Midbrain (tissue), 1 donor: Measurements from ENCODE around the gene TMEM45A.
"Not testable (repeated sequence)": the region's sequence is repeated elsewhere in the genome, so short reads cannot be mapped to it uniquely, and the experiment has no call there.

ENCODE experiments used
- DNase-seq: peaks from one replicate; lab custom pipeline; 2025; lab: John Stamatoyannopoulos, UW

TMEM45A gene, protein sequence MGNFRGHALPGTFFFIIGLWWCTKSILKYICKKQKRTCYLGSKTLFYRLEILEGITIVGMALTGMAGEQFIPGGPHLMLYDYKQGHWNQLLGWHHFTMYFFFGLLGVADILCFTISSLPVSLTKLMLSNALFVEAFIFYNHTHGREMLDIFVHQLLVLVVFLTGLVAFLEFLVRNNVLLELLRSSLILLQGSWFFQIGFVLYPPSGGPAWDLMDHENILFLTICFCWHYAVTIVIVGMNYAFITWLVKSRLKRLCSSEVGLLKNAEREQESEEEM

GRCh38 chr3:100492059-100493006 is at the start of gene TMEM45A:
Gene TMEM45A (plus strand): TSS chr3:100492619. CDS start chr3:100555212, 62,593 bp downstream.
- peak; percentile 94 for DNase-seq

DNA sequence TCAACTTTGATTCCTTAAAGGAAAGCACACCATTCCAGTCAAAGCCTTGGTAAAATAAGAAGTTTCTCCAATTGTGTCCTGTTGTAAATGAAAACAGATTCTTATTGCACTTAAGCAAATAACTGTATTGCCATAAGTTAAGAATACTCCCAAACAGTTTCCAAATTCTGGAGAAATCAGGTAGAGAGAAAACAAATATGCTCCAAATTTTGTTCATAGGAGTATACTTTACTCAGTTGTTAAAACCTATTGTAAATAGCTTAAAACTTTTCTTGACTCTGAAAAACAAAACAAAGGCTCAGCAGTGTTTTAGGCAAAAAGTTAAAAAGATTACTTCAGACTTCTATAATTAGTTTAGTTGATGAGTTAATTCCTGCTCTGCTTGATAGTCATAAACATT is 48.7 kb upstream of the TMEM45A start:
- no peak for DNase-seq

- DNase-seq = not testable (repeated sequence)
Observed at GRCh38 chr3:100447067-100447466, 45.4 kb upstream of the TMEM45A start.

DNA sequence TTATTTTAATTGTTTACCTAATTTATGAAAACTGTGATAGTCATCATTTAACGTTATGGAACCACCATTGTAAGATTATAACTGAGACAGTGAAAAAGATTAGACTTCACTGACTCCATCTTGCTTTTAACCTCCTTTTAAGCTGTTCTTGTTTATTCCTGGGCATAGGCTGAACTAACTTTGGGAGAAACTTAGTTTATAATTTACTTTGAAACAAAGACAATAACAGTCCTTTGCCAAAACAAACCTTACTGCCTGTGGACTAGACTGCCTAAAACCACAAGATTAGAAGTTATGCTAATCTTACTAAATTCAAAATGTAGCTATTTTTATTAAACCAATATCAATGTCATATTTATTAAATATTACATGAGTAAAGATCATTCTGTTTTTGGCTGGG is 44.3 kb upstream of the TMEM45A start:
- DNase-seq = no peak

DNA sequence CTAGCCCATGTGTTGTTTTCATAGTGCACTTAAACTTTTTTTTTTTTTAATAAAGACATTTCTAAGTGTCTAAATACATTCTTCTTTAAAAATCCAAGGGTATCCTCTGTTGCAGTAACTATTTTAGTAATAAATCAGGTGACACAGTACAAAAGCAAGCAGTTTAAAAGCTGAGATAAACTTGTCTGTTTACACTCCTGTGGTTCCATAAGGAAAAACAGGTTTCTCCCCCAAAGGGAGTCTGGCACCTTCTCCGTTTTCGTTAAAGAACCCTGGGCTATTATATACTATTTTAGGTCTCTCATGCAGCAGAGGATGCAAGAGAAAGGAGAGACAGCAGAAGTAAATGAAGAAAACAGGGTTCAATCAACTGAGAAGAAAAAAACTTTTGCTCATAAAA is 43.2 kb upstream of the TMEM45A start:
- no peak for DNase-seq

- no peak for DNase-seq
Observed at GRCh38 chr3:100454677-100455076, 37.7 kb upstream of the TMEM45A start.

DNA sequence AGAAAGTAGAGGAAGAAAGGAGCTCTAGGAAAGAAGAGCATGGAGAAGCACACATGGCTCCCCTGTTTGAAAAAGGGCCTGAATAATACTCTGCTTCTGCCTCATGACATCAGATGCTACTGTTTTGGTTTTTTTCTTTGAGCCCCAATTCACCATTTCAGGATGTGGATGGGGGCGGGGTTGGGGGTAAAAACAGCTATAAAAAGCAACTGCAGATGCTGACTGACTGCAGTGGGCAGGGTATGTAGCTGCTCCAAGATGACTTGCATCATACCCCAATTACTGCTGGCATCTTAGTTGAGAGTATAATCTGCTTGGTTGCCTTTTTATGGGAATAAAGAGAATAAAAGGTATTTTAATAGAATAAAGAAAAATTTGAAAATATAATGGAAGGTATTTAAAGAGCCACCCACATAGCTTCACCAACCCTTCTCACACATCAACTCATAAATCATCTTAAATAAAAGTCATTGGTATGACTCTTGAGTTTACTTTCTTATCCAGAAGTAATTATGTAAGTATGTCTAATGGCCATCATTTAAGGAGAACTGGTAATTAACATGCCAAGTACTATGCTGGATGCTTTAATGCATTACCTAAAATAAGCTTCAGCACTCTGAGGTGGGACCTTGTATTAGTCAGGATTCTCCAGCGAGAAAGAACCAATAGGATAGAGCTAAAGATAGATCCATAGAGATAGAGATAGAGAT is 36.4 kb upstream of the TMEM45A start:
- no peak for DNase-seq

DNA sequence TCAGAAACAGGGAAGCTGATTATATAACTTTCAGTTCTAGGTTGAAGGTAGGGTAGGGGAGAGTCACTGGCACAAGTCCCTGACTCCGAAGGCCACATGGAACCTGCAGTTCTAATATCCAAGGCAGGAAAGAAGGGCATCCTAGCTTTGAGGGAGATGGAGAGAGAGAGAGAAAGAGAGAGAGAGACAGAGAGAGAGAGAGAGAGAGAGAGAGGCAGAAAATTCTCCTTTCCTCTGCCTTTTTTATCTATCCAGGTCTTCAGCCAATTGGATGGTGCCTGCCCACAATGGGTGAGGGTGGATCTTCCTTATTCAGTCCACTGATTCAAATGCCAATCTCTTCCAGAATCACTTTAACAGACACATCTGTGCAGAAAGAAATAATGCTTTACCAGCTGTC is 35.7 kb upstream of the TMEM45A start:
- no peak for DNase-seq

DNA sequence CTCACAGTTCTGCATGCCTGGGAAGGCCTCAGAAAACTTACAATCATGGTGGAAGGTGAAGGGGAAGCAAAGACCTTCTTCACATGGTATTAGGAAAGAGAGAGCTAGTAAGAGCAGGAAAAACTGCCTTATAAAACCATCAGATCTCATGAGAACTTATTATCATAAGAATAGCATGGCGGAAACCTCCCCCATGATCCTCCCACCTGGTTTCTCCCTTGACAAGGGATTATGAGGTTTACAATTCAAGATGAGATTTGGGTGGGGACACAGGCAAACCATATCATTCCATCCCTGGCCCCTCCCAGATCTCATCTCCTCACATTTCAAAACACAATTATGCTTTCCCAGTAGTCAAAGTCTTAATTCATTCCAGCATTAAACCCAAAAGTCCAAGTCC is 34.6 kb upstream of the TMEM45A start:
- no peak for DNase-seq

GRCh38 chr3:100458814-100459213 is 33.6 kb upstream of the TMEM45A start:
- no peak for DNase-seq

GRCh38 chr3:100463002-100463401 is 29.4 kb upstream of the TMEM45A start:
- peak; percentile 53 for DNase-seq

DNA sequence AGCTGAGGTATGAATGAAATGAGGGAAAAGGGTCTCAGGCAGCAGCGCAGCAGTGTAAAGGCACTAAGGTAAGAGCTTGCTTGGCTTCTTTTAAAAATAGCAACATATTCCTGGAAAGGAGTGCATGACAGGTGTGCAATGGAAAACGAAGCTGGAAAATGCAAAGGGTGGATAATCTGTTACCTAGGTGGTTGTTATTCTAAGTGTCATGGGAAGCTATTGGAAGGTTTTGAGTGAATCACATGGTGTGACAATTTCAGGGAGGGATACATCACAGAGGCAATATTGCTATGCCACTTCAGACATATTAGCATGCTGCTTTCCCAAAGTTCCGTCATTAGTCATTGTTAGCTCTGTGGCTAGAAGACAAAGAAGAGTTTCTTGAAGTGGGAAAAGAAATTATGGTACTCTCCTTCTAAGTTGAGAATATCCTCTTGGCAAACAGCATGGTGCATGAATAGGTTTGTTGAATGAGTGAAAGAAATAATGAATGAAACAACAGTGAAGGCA is 28.7 kb upstream of the TMEM45A start:
- DNase-seq = no peak

GRCh38 chr3:100465892-100466777 is 26.3 kb upstream of the TMEM45A start:
- DNase-seq = no peak

- DNase-seq = no peak
Observed at GRCh38 chr3:100467133-100467532, 25.3 kb upstream of the TMEM45A start.

- DNase-seq = no peak
Observed at GRCh38 chr3:100468676-100469075, 23.7 kb upstream of the TMEM45A start.

DNA sequence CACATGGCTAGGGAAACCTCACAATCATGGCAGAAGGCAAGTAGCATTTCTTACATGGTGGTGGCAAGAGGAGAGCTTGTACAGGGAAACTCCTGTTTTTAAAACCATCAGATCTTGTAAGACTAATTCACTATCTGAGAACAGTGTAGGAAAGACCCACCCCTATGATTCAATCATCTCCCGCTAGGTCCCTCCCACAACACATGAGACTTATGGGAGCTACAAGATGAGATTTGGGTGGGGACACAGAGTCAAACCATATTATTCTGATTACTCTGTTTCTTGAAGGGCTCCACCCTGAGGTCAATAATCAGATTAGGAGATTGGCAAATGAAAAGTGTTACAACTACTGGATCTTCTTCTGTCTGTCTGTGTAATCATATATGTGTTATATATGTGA is 21.5 kb upstream of the TMEM45A start:
- no peak for DNase-seq

DNA sequence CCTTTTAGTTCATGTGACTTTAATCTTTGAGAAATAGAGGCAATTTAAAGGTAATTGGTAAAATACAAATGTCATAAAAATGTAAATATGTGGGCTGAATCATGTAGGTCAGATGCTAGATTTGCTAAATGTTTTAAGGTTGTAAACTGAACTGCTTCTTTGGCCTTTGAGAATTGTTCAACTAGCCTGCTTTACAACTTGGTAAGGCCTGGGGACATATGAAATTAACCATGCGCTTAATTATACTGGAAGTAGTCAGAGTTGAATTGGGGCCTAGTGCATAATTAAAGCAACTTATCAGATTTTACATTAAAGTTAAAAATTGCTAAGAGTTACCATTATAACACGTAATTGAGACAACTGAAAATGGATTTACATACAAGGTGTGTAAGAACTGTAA is 21.0 kb upstream of the TMEM45A start:
- DNase-seq = no peak

DNA sequence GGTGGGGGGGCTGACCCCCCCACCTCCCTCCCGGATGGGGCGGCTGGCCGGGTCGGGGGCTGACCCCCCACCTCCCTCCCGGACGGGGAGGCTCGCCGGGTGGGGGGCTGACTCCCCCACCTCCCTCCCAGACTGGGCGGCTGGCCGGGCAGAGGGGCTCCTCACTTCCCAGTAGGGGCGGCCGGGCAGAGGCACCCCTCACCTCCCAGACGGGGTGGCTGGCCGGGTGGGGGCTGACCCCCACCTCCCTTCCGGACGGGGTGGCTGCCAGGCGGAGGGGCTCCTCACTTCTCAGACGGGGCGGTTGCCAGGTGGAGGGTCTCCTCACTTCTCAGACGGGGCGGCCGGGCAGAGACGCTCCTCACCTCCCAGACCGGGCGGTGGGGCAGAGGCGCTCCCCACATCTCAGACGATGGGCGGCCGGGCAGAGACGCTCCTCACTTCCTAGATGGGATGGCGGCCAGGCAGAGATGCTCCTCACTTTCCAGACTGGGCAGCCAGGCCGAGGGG is 14.5 kb upstream of the TMEM45A start:
- not testable (repeated sequence) for DNase-seq

DNA sequence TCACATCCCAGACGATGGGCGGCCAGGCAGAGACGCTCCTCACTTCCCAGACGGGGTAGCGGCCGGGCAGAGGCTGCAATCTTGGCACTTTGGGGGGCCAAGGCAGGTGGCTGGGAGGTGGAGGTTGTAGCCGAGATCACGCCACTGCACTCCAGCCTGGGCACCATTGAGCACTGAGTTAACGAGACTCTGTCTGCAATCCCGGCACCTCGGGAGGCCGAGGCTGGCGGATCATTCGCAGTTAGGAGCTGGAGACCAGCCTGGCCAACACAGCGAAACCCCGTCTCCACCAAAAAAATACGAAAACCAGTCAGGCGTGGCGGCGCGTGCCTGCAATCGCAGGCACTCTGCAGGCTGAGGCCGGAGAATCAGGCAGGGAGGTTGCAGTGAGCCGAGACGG is 13.9 kb upstream of the TMEM45A start:
- not testable (repeated sequence) for DNase-seq

GRCh38 chr3:100480081-100480480 is 12.3 kb upstream of the TMEM45A start:
- DNase-seq = no peak

GRCh38 chr3:100482176-100482575 is 10.2 kb upstream of the TMEM45A start:
- no peak for DNase-seq
